Left renal cortex interstitium (tissue), 4 donors: ENCODE results near the gene ANO7. TPM values are rescaled to one million over a fixed set of nuclear protein-coding genes. Genes with fewer than 3 reads are reported as not detected.
"Not testable (repeated sequence)": the region's sequence is repeated elsewhere in the genome, so short reads cannot be mapped to it uniquely, and the experiment has no call there.

Source experiments
- DNase-seq, 4 donors: peaks; one replicate each; pipeline ENCODE4 v3.0.0-alpha.2; 2013; ENCODE audit warnings: low read depth in 4 of 4, low spot score in 2 of 4, missing footprints in 1 of 4
- polyA plus RNA-seq, 4 donors: library from polyadenylated mRNA; unstranded; fragments of 120-200 nt; gene quantifications; one replicate each; pipeline ENCODE4 v1.2.1, GENCODE V29; 2013; ENCODE audit not compliant: insufficient read length in 4 of 4

Gene ANO7
- polyA plus RNA-seq, 4 donors: 1.3 to 3.4 (median 1.9) TPM

DNA sequence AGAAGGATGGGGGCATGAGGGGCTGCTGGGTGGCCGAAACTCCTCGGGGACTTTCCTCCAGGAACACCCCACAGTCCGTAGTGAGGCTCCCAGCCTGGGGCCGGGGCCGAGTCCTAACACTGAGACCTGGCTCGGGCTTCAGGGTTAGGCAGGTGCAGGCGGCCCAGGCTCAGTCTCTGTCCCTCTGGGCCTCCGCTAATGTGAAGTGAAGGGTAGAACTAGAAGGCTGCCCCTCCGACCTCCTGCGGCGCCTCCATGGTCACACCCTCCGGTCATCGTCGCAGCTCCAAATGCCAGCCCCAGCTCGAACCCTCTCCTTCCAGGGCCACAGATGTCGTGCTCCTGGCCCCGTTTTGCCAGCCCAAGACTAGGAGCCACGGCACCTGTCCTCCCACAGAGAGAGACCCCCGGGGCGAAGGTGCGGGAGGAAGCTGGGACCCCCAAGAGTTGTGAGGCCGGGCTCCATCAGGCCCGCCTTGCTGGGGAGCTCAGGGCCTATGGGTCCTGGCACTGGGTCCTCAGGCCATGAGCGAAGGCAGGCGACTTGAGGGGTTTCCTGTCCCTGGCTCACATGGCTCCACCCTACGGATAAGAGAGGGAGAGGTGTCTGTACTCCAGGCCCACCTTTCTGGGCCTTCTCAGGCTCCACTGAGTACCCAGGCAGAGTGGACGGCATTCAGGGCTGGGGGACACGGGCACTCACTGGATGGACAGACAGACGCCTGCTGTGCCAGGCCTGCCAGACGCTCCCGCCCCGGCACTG is 797 bp downstream of the ANO7 start:
- DNase-seq: no peak

DNA sequence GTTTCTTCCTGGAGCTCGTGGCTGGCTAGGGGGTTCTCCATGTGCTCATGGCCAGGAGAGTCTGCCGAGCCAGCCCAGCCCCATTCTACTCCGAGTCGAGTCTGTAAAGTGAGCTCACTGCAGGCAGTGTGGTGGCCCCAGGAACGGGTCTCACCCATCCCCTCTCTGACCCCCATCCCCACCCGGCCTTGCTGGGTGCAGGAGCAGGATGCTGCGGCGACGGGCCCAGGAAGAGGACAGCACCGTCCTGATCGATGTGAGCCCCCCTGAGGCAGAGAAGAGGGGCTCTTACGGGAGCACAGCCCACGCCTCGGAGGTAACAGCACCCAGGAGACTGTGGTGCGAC is 1.4 kb downstream of the ANO7 start:
- no peak for DNase-seq

DNA sequence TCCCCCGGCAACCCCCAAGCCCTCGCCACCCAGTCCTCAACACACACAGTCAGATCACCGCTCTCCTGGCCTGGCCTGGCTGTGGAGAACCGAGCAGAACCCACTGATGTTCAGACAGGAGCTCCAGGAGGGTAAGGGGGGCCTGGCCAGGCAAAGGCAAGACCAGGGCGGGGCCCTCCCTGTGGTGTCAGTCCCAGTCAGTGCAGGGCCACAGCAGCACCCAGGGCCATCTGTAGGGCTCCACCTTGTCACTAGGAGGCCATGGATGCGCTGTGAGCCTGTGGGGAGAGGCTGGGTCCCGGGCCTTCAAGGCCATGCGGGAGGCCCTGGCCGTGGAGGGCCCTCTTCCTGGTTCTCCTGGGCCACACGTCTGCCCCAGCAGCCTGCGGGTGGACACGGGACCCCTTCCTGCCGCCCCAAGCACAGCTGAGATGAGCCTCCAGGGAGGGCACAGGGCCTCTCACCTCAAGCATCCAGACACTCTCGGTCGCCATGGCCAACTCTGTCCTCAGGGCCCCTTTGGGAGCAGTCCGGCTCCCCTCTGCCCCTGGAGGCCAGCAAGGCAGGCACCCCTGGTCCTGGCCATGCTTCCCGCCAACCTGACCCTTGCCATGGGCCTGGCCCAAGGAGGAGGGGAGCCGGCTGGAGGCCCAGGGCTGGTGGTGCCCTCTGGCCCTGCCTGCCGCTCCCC is 2.0 kb downstream of the ANO7 start:
- DNase-seq: no peak

DNA sequence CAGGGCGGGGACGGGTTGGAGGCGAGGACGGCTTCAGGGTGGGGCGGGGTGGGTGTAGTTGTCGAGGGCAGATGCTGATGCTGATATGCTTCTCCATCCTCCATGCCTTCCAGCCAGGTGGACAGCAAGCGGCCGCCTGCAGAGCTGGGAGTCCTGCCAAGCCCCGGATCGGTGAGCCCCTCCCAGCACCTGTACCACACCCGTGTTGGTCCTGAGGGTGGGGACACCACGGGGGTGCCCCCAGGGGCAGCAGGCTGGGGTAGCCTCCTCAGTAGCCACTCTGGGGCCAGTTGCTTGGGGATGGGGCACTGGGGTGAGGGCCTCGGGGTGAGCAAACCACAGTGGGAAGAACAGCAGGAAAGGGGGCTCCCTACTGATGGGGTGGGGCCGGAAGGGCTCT is 2.6 kb downstream of the ANO7 start:
- no peak for DNase-seq

DNA sequence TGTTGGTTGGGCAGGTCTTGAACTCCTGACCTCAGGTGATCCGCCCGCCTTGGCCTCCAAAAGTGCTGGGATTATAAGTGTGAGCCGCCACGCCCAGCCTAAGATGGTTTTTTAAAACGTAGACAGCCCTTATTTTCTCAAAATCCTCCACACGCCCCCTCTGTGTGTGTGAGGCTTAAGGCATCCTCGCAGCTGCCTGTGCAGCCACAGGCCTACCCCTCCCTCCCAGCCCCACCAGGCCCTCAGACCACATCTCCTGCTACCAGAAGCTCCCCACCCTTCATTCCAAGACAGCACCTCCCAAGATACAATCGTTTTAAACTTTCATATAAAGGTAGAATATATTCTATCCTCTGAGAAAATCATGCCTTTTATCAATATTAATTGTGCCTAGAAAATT is 4.8 kb downstream of the ANO7 start:
- no peak for DNase-seq

DNA sequence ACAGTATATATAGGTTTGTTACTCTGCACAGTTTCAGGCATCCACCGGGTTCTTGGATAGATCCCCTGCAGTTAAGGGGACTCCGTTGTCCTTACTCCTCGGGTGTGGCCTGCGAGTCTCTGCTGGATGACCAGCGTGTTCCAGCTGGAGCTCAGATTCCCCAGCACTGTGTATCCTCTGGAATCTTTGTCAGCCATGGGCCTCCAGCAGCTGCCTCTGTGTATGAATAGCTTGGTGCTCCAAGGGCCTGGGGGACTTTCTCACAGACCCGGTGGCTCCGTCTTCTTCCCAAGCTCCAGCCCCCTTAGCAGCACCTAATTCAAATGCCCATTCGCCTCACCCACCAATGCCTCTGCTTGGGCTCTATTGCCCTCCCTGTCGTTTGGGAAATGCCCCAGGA is 6.3 kb downstream of the ANO7 start:
- DNase-seq: no peak

DNA sequence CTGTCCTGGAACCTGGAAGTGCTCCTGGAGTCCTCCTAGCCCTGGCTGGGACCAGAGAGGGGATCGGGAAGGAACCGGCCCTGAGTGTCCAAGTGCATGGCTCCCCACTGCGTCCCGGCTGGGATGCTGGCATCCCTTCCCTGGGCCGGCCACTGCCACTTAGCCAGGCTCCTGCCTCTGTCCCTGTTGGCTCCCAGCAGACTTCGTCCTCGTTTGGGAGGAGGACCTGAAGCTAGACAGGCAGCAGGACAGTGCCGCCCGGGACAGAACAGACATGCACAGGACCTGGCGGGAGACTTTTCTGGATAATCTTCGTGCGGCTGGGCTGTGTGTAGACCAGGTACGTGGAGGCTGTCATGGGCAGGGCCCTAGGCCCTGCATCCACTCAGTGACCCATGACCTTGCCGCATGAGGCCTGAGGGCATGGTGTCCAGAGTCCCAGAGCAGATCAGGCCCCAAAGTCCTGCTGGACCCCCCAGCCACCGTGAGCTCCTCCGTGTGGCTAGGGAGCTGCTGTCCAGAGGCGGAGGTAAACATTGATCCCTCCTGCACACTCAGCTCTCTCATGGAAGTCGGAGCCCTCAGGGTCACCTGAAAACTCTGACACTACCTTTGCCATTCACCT is 7.1 kb downstream of the ANO7 start:
- DNase-seq: no peak

DNA sequence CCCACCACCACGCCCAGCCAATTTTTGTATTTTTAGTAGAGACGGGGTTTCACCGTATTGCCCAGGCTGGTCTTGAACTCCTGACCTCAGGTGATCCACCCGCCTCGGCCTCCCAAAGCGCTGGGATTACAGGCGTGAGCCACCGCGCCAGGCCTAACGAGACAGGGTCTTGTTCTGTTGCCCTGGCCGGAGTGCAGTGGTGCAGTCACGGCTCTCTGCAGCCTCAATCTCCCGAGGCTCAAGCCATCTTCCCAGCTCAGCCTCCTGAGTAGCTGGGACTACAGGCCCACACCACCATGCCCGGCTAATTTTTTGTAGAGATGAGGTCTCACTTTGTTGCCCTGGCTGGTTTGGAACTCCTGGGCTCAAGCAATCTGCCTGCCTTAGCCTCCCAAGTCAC is 8.8 kb downstream of the ANO7 start:
- DNase-seq: not testable (repeated sequence)

DNA sequence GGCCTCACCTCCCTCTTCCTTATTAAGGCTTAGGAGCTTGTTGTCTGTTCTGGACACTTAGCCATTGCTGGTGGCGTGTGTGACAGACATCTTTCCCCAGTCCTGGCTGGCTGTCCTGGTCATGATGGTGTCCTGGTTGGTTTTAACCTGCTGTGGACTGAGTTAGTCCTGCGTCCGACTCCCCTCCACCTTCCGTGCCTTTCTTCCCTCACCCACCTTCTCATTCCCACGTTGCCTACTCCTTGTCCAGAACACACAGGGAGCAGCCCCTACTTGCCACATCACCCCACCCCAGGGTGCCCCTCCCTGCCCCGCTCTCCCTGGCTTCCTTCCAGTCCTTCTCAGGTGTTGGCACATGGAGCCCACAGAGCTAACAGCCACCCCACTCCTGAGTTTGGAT is 9.5 kb downstream of the ANO7 start:
- no peak for DNase-seq

DNA sequence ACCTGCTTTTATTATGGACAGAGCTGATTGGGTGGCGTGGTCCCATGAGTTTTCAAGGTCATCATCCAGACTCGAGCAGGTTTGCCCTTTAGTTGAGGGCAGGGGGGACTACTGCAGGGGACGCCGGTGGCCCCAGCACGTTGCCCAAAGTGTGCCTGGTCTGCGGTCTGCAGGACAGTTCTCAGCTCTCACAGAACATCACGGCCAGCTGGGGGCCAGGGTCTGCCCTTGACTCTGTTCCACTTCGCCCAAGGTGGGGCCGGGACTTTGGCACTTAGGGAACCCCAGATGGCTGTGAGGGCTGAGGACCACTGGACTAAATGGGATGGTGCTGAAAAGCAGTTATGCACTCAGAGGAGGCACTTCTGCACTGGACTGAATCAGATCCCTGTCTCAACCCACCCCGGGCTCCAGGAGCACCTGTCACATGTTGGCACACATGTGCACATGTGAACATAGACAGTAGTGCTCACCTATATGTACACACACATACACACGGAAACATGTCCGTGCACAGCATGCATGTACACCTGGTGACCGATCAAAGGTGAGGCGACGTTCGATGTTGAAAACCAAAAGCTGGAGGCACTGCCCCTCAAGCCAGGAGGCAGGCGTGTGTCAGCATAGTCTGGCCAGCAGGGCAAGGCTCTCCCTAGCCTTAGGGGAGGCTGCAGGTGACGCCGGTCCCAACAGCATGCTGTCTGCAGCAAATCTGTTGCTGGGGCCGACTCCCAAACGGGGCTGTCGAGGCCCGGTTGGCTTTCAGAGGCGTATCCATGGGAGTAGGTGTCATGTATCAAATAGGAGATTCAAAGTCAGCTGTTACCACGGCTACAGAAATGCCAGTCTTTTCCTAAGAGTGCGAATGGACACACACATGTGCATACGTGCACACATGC is 10.2 kb downstream of the ANO7 start:
- no peak for DNase-seq

DNA sequence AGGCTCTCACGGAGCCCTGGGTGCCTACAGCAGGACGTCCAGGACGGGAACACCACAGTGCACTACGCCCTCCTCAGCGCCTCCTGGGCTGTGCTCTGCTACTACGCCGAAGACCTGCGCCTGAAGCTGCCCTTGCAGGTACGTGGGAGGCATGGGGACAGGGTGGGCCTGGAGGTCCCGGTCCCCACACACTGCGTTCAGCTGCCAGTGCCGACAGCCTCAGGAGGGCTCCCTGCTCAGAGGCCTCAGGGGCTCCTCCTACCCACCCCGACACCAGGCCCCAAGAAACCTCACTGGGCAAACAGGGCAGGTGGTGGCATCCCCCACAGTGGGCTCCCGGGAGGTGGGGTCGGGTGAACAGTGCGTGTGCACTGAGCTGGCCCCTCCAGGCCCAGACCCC is 10.8 kb downstream of the ANO7 start:
- no peak for DNase-seq

DNA sequence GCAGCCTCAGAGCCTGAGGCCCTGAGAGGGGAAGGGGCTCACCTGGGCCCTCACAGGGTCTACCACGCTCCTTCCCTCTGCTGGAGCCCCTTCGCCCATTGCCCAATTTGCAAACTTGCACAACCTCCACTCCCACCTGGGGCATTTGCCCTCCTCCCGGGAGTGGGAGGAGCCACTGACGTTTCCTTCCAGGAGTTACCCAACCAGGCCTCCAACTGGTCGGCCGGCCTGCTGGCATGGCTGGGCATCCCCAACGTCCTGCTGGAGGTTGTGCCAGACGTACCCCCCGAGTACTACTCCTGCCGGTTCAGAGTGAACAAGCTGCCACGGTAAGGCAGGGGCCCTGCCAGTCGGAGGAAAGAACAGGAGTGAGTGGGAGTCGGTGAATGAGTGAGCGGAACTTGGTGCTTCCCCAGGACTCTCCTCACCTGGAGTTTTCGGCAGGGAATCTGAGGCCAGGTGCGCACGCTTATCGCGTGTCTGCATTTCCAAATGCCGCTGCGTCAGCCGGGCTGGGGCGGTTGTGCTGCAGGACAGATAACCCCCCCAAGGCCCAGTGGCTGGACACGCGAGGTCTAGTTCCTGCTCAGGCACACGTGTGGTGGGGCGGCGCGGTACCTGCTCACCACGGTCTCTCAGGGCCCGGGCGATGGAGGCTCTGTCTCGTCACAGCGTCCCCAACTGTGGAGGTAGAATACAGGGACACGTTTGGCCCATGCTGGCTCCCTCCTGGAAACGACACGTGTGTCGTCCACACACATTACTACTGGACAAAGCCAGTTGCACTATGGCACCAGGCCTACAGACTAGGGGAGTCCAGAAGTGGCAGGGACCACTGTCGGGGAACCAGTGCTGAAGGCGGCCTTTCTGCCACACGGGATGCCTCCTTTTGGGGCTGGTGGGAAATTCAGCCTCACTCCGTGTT is 11.7 kb downstream of the ANO7 start:
- no peak for DNase-seq

DNA sequence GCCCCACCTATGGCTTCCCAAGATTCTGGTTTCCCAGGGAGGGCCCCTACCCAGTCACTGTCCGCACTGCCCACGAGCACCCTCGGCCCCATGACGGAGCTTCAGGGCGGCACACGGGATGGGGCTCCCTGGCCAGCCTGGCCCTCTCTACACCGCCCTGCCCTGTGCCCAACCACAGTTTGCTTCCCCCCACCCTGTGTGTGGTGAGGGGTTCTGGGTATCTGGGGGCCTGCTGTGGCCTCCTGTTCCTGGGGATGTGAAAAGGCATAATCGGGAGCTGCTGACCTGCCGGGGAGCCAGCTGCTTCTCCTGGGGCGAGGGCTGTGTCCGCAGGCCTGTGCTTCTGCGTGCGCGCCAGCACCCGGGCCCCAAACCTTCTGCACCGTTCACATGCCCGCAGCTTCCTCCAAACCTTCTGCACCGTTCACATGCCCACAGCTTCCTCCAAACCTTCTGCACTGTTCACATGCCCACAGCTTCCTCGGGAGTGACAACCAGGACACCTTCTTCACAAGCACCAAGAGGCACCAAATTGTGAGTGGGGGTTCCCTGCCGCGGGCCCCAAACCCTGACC is 12.4 kb downstream of the ANO7 start:
- DNase-seq: no peak

DNA sequence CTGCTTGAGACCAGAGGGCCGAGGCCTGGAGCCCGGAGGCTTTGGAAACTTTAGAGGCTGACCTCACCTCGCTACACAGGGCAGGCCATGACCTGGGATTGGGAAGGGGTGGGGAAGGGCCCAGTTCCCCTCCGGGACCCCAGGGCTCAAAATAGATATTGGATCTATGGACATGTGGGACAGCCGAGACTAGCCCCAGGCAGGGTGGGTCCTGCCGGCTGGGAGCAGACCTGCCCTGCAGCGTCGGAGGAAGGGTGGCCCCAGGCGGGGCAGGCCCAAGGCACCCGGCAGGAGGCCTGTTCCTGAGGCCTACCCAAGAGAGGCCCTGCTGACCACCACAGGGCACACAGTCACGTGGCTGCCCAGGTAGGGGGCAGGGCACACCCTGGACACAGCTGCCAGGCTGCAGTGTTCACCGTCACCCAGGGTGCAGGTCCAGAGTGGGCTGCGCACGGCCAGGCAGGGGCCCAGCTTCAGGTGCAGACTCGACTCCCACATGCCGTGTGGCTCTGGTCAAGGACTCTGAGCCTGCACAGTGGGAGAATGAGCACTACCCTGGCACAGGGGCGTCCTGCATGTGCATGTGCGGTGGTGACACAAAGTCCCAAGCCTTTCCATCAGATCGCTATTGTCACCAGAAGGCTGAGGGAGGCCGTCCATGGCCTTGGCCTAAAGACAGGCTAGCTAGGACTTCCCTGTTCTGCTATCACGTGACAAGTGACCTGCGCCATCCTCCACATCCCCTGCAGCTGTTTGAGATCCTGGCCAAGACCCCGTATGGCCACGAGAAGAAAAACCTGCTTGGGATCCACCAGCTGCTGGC is 13.2 kb downstream of the ANO7 start:
- no peak for DNase-seq

DNA sequence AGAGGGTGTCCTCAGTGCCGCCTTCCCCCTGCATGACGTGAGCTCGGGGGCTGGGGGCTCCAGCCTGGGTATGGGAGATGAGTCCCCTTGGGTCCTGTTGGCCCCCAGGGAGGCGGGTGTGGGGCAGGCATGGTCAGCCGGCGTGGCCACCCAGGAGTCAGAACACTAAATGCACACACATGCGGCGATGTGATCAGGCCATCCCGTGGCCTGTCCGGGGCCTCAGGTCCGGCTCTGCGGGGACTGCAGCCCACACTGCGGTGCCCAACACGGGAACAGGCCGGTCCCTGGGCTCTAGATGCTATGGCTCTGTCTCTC is 13.8 kb downstream of the ANO7 start:
- DNase-seq: no peak

DNA sequence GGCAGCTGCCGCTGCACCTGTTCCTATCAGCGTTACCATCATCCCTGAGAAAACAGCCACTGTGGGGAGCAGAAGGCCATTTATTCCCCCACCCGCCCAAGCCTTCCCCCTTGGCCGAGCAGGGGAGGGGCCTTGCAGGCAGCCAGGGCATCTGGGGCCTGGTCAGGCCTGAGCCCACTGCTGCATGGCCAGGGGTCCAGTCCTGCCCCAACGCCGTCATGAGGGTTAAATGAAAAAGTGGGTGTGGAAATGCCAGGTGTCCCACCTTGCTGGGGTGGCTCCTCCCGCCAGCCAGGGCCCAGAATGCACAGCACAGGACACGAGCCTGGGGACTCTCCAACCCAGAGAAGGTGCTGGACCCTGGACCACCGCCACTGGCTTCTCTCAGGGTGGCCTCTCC is 14.2 kb downstream of the ANO7 start:
- DNase-seq: no peak

DNA sequence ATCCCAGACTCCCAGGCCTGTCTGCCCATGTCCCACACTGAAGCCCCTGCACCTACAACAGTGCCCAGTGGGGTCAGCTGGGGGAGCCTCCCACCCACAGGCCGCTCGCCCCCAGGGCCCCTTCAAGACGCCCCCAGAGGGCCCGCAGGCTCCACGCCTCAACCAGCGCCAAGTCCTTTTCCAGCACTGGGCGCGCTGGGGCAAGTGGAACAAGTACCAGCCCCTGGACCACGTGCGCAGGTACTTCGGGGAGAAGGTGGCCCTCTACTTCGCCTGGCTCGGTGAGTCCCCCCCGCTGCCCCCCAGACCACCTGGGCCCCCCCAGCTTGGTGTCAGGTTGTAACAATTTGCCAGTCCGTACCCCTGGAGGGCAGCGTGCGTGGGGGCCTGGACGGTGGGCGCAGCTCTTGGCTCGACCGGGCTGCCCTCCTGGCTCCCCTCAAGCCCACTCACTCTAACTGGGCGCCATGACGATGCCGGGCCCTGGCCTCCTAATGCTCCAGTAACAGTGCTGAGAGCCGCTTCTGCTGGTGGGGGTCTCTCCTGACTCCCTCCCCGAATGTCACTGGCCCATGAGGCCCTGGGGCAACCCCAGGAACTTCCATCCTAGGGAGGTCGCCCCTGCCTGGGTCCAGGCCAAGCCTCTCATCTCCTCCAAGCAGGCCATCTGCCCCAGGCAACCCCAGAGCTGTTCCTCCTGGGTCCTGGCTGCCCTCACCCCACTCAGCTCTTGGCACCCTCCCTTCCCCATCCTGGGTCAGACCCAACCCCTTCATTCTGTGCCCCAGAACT is 14.9 kb downstream of the ANO7 start:
- DNase-seq: no peak

DNA sequence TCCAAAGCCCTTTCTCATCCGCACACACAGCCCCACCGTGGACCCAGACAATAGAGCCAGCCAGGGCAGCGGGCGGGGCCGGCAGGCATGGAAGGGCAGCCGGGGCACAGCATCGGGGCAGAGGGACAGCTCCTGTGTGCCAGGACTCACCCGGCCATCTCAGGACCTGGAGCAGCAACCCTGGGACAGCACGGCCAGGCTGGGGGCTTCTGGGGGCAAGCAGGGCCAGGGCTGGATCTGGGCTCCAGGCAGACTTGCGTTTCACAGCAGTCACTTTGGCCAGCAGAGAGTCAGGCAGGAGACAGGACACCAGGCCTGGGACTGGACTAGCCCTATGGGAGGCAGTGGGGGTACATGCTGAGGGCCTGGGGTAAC is 15.5 kb downstream of the ANO7 start:
- no peak for DNase-seq
